H1 (cell line): ENCODE measurements around the gene KCND1. TPM values are rescaled to one million over a fixed set of nuclear protein-coding genes. Genes with fewer than 3 reads are reported as not detected.

Experiments used
- CTCF ChIA-PET: fragments of 300-600 bp; sonication (Branson Sonifier 250); formaldehyde crosslinking; loops from one replicate; lab custom pipeline; 2021; ENCODE audit not compliant: partially characterized antibody; lab: Charles Lee
- POLR2A ChIA-PET: fragments of 300-600 bp; sonication (Branson Sonifier 250); formaldehyde crosslinking; loops from one replicate; lab custom pipeline; 2021; ENCODE audit warnings: inconsistent platforms; ENCODE audit not compliant: partially characterized antibody; lab: Charles Lee
- DNase-seq, 2 experiments: peaks; one replicate each; pipeline versions ENCODE4 v3.0.0 to v3.0.0-alpha.2; 2010 to 2022; ENCODE audit warnings: low spot score in 2 of 2, low read depth in 1 of 2, mixed read lengths in 1 of 2
- FAIRE-seq: peaks from 2 replicates; lab custom pipeline; 2011; peaks lifted over from hg19 to GRCh38; lab: Jason Lieb, UNC
- H2AFZ ChIP-seq: 2 replicates; pipeline ENCODE4 v1.8.1; 2012; ENCODE audit warnings: low read length, inconsistent platforms
- H2AK5ac ChIP-seq: 2 replicates; pipeline ENCODE4 v1.6.1; 2013; ENCODE audit warnings: low read depth, low read length
- H2BK120ac ChIP-seq: replicated peaks from 2 replicates; pipeline ENCODE3; 2013; ENCODE audit warnings: low read depth, low read length, inconsistent platforms
- H2BK12ac ChIP-seq: 2 replicates; pipeline ENCODE4 v1.6.1; 2013; ENCODE audit warnings: low read depth, low read length
- H2BK15ac ChIP-seq: 2 replicates; pipeline ENCODE4 v1.6.1; 2013; ENCODE audit warnings: low read length
- H2BK20ac ChIP-seq: 2 replicates; pipeline ENCODE4 v1.6.1; 2013; ENCODE audit warnings: low read length
- H2BK5ac ChIP-seq: 2 replicates; pipeline ENCODE4 v1.6.1; 2013; ENCODE audit warnings: low read depth, low read length
- H3K14ac ChIP-seq: 2 replicates; pipeline ENCODE4 v1.6.1; 2013; ENCODE audit warnings: inconsistent platforms; ENCODE audit not compliant: insufficient read length
- H3K18ac ChIP-seq: 2 replicates; pipeline ENCODE4 v1.6.1; 2013; ENCODE audit warnings: low read length; ENCODE audit errors: extremely low read depth
- H3K23ac ChIP-seq: 2 replicates; pipeline ENCODE4 v1.6.1; 2013; ENCODE audit warnings: inconsistent platforms; ENCODE audit not compliant: insufficient read length
- H3K23me2 ChIP-seq: 2 replicates; pipeline ENCODE4 v1.6.1; 2013; ENCODE audit warnings: low read depth, low read length
- H3K27ac ChIP-seq: 2 replicates; pipeline ENCODE4 v1.6.1; 2011; ENCODE audit warnings: low read depth, low read length, inconsistent platforms
- H3K27me3 ChIP-seq, 4 experiments: replicated peaks in 1 of 4; 1 replicate in 1 of 4; 2 replicates in 3 of 4; pipeline versions ENCODE4 v1.6.1 to v1.8.1; 2011 to 2013; ENCODE audit warnings: low read length in 3 of 4, mild to moderate bottlenecking in 3 of 4, inconsistent platforms in 2 of 4, mixed read lengths in 2 of 4, moderate library complexity in 1 of 4; ENCODE audit not compliant: control insufficient read depth in 3 of 4, insufficient read depth in 3 of 4; ENCODE audit errors: extremely low read depth in 1 of 4
- H3K36me3 ChIP-seq, 4 experiments: 2 replicates each; pipeline versions ENCODE4 v1.6.1 to v1.8.1; 2011 to 2013; ENCODE audit warnings: mild to moderate bottlenecking in 4 of 4, low read length in 3 of 4, moderate library complexity in 2 of 4, control low read depth in 1 of 4, inconsistent platforms in 1 of 4; ENCODE audit not compliant: insufficient read depth in 4 of 4, control insufficient read depth in 2 of 4
- H3K4ac ChIP-seq: replicated peaks from 2 replicates; pipeline ENCODE3; 2013; ENCODE audit warnings: low read length, low read depth, mixed read lengths, inconsistent platforms; ENCODE audit not compliant: insufficient read length
- H3K4me1 ChIP-seq, 4 experiments: replicated peaks in 1 of 4; 1 replicate in 1 of 4; 2 replicates in 3 of 4; pipeline versions ENCODE4 v1.6.1 to v1.8.1; 2011 to 2013; ENCODE audit warnings: low read length in 3 of 4, inconsistent platforms in 2 of 4, mixed read lengths in 1 of 4; ENCODE audit not compliant: insufficient read depth in 4 of 4, control insufficient read depth in 3 of 4
- H3K4me2 ChIP-seq, 2 experiments: 2 replicates each; pipeline versions ENCODE4 v1.6.1 to v1.8.1; 2011 to 2013; ENCODE audit warnings: low read depth in 2 of 2, low read length in 2 of 2, control low read depth in 1 of 2, inconsistent platforms in 1 of 2, mild to moderate bottlenecking in 1 of 2; ENCODE audit not compliant: insufficient read depth in 1 of 2
- H3K4me3 ChIP-seq, 4 experiments: fragments of 200-600, 300-600 bp in 1 of 4; sonication (generic), shearing (Covaris generic), sonication (Bioruptor Twin) in 1 of 4; 2 replicates each; pipeline versions ENCODE4 v1.5.1 to v1.8.1; 2011 to 2016; ENCODE audit warnings: low read length in 4 of 4, low read depth in 3 of 4, control low read depth in 2 of 4, inconsistent platforms in 2 of 4, mild to moderate bottlenecking in 2 of 4, mixed read lengths in 1 of 4, moderate library complexity in 1 of 4; ENCODE audit not compliant: insufficient read depth in 2 of 4; ENCODE audit errors: extremely low read depth in 1 of 4
- H3K56ac ChIP-seq: replicated peaks from 2 replicates; pipeline ENCODE3; 2013; ENCODE audit warnings: low read depth, mild to moderate bottlenecking, mixed read lengths, low read length, inconsistent platforms; ENCODE audit not compliant: insufficient read length
- H3K79me1 ChIP-seq: 2 replicates; pipeline ENCODE4 v1.6.1; 2013; ENCODE audit warnings: low read depth, low read length, control low read depth
- H3K79me2 ChIP-seq, 2 experiments: 2 replicates each; pipeline versions ENCODE4 v1.6.1 to v1.8.1; 2012 to 2013; ENCODE audit warnings: low read length in 2 of 2, mild to moderate bottlenecking in 2 of 2, inconsistent platforms in 1 of 2; ENCODE audit not compliant: insufficient read depth in 2 of 2, control insufficient read depth in 1 of 2
- H3K9ac ChIP-seq, 4 experiments: replicated peaks in 1 of 4; 1 replicate in 1 of 4; 2 replicates in 3 of 4; pipeline versions ENCODE4 v1.6.1 to v1.8.1; 2011 to 2013; ENCODE audit warnings: low read depth in 3 of 4, low read length in 3 of 4, control low read depth in 2 of 4, mild to moderate bottlenecking in 2 of 4, moderate library complexity in 2 of 4, inconsistent platforms in 1 of 4; ENCODE audit errors: extremely low read depth in 1 of 4
- H3K9me3 ChIP-seq, 2 experiments: 2 replicates each; pipeline versions ENCODE4 v1.6.1 to v1.8.1; 2012 to 2013; ENCODE audit warnings: mild to moderate bottlenecking in 2 of 2, moderate library complexity in 2 of 2, control low read depth in 1 of 2, inconsistent platforms in 1 of 2, low read depth in 1 of 2, low read length in 1 of 2, mixed read lengths in 1 of 2; ENCODE audit not compliant: insufficient read depth in 2 of 2
- H4K20me1 ChIP-seq, 2 experiments: replicated peaks in 1 of 2; 2 replicates each; pipeline versions ENCODE3 to v1.8.1; 2011 to 2013; ENCODE audit warnings: inconsistent platforms in 2 of 2, low read length in 2 of 2, mild to moderate bottlenecking in 1 of 2; ENCODE audit not compliant: insufficient read depth in 2 of 2, control insufficient read depth in 1 of 2
- H4K5ac ChIP-seq: 2 replicates; pipeline ENCODE4 v1.6.1; 2013; ENCODE audit warnings: low read length, low read depth, mixed read lengths, inconsistent platforms; ENCODE audit not compliant: insufficient read length
- H4K8ac ChIP-seq: 2 replicates; pipeline ENCODE4 v1.8.0; 2013; ENCODE audit warnings: mild to moderate bottlenecking, moderate library complexity, low read length, inconsistent platforms; ENCODE audit not compliant: insufficient read depth; ENCODE audit errors: extremely low read depth
- H4K91ac ChIP-seq: replicated peaks from 2 replicates; pipeline ENCODE3; 2013; ENCODE audit warnings: low read length, mixed read lengths, inconsistent platforms; ENCODE audit not compliant: insufficient read length
- CBX8 ChIP-seq: fragments of 300-800, 300-1000 bp; sonication (generic); IDR thresholded peaks from 2 replicates; pipeline ENCODE4 v1.7.1; 2016; ENCODE audit warnings: low read depth, low read length, borderline replicate concordance
- EZH2 ChIP-seq: fragments of 200-600 bp; sonication (generic); IDR thresholded peaks from 2 replicates; pipeline ENCODE4 v1.7.1; 2012; ENCODE audit warnings: low read depth, mild to moderate bottlenecking, moderate library complexity, low read length, inconsistent platforms; ENCODE audit not compliant: severe bottlenecking
- RFX5 ChIP-seq: IDR thresholded peaks from 2 replicates; pipeline ENCODE4 v1.6.1; 2011; ENCODE audit warnings: low read depth, low read length, improper control_type of control experiment, borderline replicate concordance
- SIRT6 ChIP-seq: IDR thresholded peaks from one replicate; pipeline ENCODE4 v1.7.1; 2012; ENCODE audit warnings: low read length, inconsistent platforms
- TAF1 ChIP-seq: IDR thresholded peaks from 2 replicates; pipeline ENCODE4 v1.6.1; 2011; ENCODE audit warnings: mild to moderate bottlenecking, low read depth, low read length
- WGBS, 2 experiments: shearing (Covaris generic) in 1 of 2; methylation state at CpG; one replicate each; pipeline versions ENCODE4 v1.1.6 to v1.1.7; 2013 to 2015; ENCODE audit warnings: low lambda C conversion rate in 2 of 2, mixed read lengths in 2 of 2, inconsistent platforms in 1 of 2, low coverage in 1 of 2, missing lambda C conversion rate in 1 of 2; ENCODE audit not compliant: insufficient replicate concordance in 2 of 2, insufficient coverage in 1 of 2, insufficient read length in 1 of 2; ENCODE audit errors: extremely low coverage in 1 of 2, missing lambda C conversion rate in 1 of 2; 5-methylcytosine and 5-hydroxymethylcytosine counted together
- polyA plus RNA-seq, 7 experiments: library from polyadenylated mRNA; depleted of rRNA in 3 of 7; stranded (reverse) in 5 of 7; unstranded in 2 of 7; fragments of >200 nt in 5 of 7; fragments of 200-250 nt in 2 of 7; gene quantifications; 1 replicate in 5 of 7; 2 replicates in 1 of 7; 4 replicates in 1 of 7; pipeline versions ENCODE4 v1.2.1 to v1.2.3, GENCODE V29; 2011 to 2013; ENCODE audit warnings: missing spikeins in 2 of 7, mixed read lengths in 2 of 7
- total RNA-seq: library from RNA; stranded (reverse); fragmentation: NEBNext Ultra II Directional; extraction: Animal tissue kit (Norgen Biotek cat#: 25700); gene quantifications from 2 replicates; pipeline ENCODE4 v1.2.1, GENCODE V29; 2021

The KCND1 gene
- total and polyA plus RNA-seq, 2 of the 8 experiments (the other 6 are each of a cell fraction or from before 2014, with no cell fraction given), result 3.1 to 6.8 TPM

GRCh38 chrX:48981178-48981577 is 9.5 kb upstream of the KCND1 start:
- H3K27me3 ChIP-seq, result no peaks in the 10 kb centered on the region
- no peaks in the 10 kb centered on the region for H3K4me1 ChIP-seq
- no peak overlapping the region for H3K4me2 ChIP-seq
- H3K9me3 ChIP-seq, result no peaks in the 10 kb centered on the region
- H4K5ac ChIP-seq, result no peak overlapping the region
- no peak for DNase-seq
- no peak for TF ChIP-seq SIRT6
- TF ChIP-seq CBX8, result no peak
- TF ChIP-seq EZH2, result no peak
- TF ChIP-seq RFX5, result no peak
- no peak for TF ChIP-seq TAF1
- no peak overlapping the region for H3K4me3 ChIP-seq
- H3K23me2 ChIP-seq, result no peaks in the 10 kb centered on the region
- no peak for FAIRE-seq
- peaks cover 0 to 2% of the 10 kb centered on the region in 2 experiments for H4K20me1 ChIP-seq
- no peak overlapping the region for H4K8ac ChIP-seq
- ChIA-PET CTCF (no interaction called here), POLR2A (interaction anchor here (2.7 to 3.7 kb wide), 2 partner anchors 9 to 13 kb away, joined by 11 to 15 read pairs; partner anchors contain the start of gene KCND1)
- H2AFZ ChIP-seq, result no peak overlapping the region
- H3K56ac ChIP-seq, result no peak overlapping the region
- no peak overlapping the region for H3K18ac ChIP-seq
- H3K9ac ChIP-seq, result no peak overlapping the region
- no peak overlapping the region for H3K4ac ChIP-seq
- H3K79me2 ChIP-seq, result no peaks in the 10 kb centered on the region
- H3K27ac ChIP-seq, result no peak overlapping the region
- no peak overlapping the region for H2BK5ac ChIP-seq
- no peak overlapping the region for H3K23ac ChIP-seq
- H3K79me1 ChIP-seq, result no peaks in the 10 kb centered on the region
- H2BK20ac ChIP-seq, result no peak overlapping the region
- 98% methylated on average over 7 of the region's 10 CpGs; no CpG with 5 or more reads in 1 of the 2 experiments for WGBS, 2 experiments
- H2AK5ac ChIP-seq, result no peak overlapping the region
- no peak overlapping the region for H4K91ac ChIP-seq
- no peak overlapping the region for H2BK12ac ChIP-seq
- peaks cover 4 to 66% (median 37%) of the 10 kb centered on the region in 4 experiments; a peak in 6 of 8 replicates for H3K36me3 ChIP-seq
- no peak overlapping the region for H2BK15ac ChIP-seq
- H2BK120ac ChIP-seq, result no peak overlapping the region
- H3K14ac ChIP-seq, result no peak overlapping the region
